ENCODE data around the gene MCM9.
"Not testable (repeated sequence)": the region's sequence is repeated elsewhere in the genome, so short reads cannot be mapped to it uniquely, and the experiment has no call there.

MCM9 gene

DNA sequence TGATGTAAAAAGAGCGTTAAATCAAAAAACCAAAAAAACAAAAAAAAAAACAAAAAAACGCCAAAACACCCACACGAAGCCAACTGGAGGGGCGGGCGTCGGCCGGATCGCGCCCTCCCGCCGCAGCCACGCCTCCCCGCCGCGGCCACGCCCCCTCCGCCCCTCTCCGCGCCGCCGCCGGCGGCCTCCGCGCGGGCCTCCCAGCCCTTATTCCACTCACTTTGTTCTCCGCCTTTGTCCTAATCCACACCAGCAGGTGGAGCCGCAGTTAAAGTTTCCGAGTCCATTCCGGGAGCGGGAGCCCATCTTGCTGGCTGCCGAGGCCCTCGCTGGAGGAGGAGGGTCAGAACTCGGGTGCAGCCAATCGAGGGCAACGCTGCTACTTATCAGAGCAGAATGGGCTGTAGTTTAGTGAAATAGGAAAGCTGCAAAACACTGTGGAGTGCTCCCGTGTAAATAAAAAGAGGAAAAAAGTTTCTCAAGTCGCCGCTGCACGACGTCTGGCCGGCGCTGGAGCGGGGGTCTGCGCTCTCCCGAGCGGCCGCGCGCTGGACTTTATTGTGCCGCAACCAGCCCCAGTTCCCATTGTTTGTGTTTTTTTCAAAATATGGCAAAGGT, 41.0 kb downstream of the MCM9 start, which contains the start of gene ASF1A:
Gene ASF1A, plus strand, starts transcription at position 346 of the 618 bp plus-strand sequence. Its CDS starts 262 bp downstream, at position 608.
- peak; percentile 87 to 91 for DNase-seq (ENCODE audit: low read depth in 2 of 2)

DNA sequence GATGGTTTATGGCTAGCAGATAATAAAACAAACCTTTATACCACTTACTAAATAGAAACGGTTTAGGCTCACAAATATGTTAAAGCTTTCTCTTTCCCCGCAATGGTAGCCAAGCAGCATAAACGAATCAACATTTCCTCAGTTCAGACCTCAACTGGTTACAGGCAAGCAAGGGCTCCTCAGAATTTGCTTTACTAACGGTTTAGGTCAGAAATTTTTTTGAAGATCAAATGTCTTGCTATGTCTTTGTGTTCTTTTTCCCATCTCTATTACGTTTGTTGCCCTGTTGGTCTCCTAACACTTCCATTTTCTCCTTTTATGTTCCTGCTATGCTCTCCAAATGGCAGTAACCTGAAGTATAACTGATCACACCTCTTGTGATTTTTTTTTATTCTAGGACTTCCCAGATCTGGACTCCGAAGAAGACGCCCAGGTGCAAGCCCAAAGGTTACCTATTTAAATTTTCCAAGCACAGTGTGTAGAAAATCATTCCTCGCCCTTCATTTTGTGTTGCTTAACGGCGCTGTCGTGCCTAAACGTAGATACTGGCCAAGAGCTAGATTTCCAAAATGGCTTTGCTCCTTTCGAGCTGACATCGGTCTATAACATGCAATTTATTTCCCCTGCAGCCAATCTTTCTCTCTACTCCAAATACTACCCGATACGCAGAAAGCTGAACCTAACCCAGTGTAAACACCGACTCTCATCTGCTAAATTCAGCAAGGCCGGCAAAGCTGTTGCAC, 41.7 kb downstream of the MCM9 start:
- peak in 1 of 2 donors; percentile 12 for DNase-seq (ENCODE audit: low read depth in 2 of 2)

- no peak for DNase-seq (ENCODE audit: low read depth in 2 of 2)
These were observed 42.5 kb downstream of the MCM9 start for GRCh38 chr6:118892355-118892991.

- DNase-seq (ENCODE audit: low read depth in 2 of 2), result no peak
These were observed 43.8 kb downstream of the MCM9 start for GRCh38 chr6:118890997-118891790.

DNA sequence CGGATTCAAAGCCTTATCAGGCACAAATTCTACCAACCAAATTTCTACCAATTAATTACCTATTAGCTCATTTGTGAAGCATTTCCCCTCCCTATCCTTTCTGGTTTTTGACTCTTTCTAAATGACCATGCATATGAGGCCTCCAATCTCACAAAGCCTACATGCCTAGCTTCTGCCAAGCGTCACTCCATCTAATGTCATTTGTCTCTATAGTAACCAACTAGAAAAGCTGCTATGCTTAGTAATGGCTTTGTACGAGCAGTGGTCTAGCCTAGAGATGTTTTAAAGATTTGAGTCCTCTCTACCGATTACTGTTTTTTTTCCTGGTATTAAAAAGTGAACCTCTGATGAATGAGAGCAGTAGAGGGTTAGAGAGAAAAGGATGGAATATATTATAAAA, 45.8 kb downstream of the MCM9 start:
- DNase-seq (ENCODE audit: low read depth in 2 of 2), result no peak

GRCh38 chr6:118886641-118887040, 48.3 kb downstream of the MCM9 start:
- no peak for DNase-seq (ENCODE audit: low read depth in 2 of 2)

DNA sequence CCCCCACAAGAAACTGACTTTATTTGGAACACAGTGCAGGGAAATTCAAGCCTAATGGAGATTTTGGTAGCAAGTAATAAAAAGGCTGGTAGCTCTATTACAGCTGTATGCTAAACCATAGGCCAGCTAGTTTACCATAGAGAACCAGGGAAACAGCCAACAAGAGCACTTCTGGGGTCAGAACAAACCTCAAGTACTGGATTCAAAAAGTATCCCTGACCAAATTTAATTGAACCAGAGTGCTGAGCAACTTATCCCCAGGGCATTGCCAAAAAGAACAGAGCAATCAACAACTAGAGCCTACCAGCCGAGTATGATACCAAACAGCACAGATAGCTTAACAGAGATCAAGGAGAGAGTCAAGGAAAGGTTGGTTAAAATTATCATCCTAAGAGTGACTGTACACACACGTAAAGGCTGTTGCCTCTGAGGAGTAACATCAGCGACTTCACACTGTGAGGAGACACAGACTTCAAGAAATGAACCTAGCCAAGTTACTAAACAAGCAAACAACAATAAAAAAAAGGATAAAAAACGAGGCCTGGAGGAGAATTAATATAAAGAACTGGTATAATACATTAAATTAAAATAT, 52.5 kb downstream of the MCM9 start:
- no peak for DNase-seq (ENCODE audit: low read depth in 2 of 2)

DNA sequence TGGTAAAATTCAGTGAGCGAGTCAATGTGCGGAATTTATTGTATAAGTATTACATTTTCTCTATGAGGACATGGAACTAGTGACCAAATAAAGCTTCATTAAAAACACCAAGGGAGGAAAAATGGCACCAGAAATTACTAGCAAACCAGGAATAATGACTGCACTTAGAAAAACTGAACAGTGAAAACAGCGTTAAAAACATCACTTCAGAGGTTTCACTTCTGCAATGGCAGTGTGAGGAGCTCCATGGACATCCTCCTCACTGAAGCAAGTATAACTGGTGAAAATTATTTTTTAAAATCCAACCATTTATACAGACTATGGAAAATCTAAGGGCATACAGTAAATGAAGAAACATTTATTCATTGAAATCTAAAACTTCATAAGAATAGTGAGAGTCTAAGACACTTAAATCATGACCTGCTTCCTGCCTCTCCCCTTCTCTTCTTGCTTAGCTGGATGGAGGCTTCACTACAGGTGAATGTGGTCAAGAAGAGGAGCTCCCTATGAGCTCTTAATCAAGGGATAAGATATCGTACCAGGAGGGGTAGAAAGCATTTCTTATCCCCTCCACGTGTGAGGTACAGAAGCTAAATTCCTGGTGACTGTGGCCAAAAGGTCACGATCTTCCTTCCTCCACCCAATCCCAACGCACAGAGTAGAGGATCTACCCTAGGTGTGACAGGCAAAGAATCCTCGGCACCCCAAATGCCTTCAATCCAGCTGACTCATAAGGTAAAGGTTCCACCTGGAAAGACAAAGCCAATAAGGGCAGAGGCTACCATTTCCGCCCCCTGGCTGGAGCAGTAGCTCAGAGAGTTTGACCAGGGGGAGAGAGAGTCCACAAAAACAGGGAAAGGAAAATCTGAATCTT, 53.3 kb downstream of the MCM9 start:
- DNase-seq (ENCODE audit: low read depth in 2 of 2), result no peak

DNA sequence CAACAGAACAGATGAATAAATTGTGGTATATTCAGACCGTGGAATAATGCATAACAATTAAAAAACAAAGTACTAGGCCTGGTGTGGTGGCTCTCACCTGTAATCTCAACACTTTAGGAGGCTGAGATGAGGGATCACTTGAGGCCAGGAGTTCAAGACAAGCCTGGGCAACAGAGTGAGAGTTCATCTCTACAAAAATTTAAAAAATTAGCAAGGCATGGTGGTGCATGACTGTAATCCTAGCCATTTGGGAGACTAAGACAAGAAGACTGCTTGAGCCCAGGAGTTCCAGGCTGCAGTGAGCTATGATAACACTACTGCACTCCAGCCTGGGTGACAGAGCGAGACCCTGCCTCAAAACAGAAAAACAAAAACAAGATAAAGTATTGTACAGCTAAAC, 57.2 kb downstream of the MCM9 start:
- DNase-seq (ENCODE audit: low read depth in 2 of 2), result no peak

DNA sequence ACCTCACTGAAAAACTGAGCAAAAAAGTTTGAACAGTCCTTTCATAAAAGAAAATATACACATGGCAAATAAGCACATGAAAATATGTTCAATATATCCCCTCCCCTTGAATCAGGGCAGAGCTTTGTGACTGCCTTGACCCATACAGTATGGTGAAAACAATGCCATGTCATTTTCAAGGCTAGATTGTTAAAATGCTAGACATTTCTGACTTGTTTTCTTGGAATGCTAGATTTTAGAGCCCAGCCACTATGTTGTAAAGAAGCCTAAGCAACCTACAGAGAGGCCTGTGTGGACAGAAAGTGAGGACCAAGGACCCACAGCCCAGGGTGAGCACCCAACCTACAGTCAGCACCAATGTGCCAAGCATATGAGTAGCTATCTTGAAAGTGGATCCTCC, 58.1 kb downstream of the MCM9 start:
- DNase-seq (ENCODE audit: low read depth in 2 of 2), result no peak

- DNase-seq (ENCODE audit: low read depth in 2 of 2), result no peak
These were observed 58.8 kb downstream of the MCM9 start for GRCh38 chr6:118876198-118876597.

DNA sequence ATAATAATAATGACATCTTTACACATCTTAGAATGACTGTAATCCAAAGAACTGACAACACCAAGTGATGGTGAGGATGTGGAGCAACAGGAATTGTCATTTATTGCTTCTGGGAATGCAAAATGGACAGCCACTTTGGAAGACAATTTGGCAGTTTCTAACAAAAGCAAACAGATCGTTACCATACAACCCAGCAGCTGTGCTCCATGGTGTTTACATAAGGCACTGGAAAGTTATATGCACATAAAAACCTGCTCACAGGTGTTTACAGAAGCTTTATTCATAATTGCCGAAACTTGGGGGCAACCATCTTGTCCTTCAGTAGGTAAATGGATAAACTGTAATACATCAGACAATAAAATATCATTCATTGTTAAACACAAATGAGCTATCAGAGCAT, 59.3 kb downstream of the MCM9 start:
- no peak for DNase-seq (ENCODE audit: low read depth in 2 of 2)

GRCh38 chr6:118873239-118873638, 61.7 kb downstream of the MCM9 start:
- no peak for DNase-seq (ENCODE audit: low read depth in 2 of 2)

DNA sequence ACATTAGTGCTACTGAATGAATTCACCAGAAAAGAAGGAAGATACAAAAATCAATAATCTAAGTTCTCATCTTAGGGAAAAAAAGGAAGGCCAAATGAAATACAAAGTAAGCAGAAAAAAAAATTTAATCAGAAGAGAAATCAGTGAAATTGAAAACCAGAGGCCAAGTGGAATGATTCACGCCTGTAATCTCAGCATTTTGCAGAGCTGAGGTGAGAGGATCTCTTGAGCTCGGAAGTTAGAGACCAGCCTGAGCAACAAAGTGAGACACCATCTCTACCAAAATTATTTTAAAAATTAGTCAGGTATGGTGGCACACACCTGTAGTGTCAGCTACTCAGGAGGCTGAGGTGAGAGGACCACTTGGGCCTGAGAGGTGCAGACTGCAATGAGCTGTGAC, 62.2 kb downstream of the MCM9 start:
- DNase-seq (ENCODE audit: low read depth in 2 of 2), result no peak

DNA sequence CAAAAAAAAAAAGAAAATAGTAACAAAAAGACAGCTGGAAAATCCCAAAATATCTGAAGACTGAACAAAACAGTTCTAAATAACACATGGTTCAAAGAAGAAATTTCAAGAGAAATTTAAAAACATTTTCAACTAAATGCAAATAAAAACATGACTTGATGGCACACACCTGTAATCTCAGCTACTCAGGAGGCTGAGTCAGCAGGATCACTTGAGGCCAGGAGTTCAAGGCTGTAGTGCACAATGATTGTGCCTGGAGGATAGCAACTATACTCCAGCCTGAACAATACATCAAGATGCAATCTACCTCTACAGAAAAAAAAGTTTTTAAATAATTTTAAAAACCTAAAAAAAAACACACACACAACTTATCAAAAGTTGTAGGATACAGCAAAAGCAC, 62.6 kb downstream of the MCM9 start:
- DNase-seq (ENCODE audit: low read depth in 2 of 2), result no peak

DNA sequence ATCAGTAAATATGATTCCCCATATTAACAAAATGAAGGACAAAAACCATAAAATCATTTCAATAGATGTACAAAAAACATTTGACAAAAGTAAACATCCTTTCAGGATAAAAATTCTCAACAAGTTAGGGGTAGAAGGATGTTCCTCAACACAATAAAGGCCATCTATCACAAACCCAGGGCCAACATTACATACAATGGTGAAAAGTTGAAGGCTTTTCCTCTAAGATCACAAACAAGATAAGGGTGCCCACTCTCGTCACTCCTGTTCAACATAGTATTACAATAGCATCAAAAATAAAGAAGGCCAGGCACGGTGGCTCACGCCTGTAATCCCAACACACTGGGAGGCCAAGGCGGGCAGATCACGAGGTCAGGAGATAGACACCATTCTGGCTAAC, 63.6 kb downstream of the MCM9 start:
- DNase-seq (ENCODE audit: low read depth in 2 of 2), result no peak

DNA sequence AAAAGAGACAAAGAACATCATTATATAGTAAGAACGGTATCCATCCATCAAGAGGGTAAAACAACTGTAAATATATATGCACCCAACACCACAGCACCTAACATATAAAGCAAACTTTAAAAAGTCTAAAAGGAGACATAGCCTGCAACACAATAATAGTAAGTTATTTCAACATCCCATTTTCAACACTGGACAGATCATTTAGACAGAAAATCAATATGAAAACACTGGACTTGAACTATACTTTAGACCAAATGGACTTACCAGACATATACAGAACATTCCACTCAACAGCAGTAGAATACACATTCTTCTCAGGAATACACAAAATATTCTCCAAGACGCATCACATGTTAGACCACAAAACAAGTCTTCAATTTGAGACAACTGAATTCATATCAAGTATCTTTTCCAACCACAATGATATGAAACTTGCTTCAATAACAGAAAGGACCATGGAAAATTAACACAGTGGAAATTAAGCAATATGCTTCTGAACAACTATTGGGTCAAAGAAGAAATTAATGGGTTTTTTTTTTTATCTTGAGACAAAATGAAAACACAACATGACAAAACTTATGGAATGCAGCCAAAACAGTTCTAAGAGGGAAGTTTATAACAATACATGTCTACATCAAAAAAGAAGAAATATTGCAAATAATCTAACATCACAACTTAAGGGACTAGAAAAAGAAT, 64.9 kb downstream of the MCM9 start:
- no peak for DNase-seq (ENCODE audit: low read depth in 2 of 2)

GRCh38 chr6:118869350-118869749, 65.6 kb downstream of the MCM9 start:
- DNase-seq (ENCODE audit: low read depth in 2 of 2), result no peak

DNA sequence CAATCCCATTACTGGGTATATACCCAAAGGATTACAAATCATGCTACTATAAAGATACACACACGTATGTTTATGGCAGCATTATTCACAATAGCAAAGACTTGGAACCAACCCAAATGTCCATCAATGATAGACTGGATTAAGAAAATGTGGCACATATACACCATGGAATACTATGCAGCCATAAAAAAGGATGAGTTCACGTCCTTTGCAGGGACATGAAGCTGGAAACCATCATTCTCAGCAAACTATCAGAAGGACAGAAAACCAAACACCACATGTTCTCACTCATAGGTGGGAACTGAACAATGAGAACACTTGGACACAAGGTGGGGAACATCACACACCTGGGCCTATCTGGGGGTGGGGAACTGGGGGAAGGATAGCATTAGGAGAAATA, 66.1 kb downstream of the MCM9 start:
- DNase-seq (ENCODE audit: low read depth in 2 of 2), result not testable (repeated sequence)

DNA sequence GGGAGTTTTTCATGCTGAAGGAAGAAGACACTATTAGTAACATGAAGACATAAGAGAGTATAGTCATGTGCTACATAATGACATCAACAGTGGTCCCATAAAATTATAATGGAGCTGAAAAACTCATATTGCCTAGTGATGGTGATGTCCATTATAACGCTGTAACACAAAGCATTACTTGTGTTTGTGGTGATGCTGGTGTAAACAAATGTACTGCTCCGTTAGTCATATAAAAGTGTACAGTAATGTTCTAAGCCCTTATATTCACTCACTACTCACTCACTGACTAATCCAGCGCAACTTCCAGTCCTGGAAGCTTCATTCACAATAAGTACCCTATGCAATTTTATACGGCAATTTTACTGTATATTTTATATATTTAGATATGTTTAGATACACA, 67.8 kb downstream of the MCM9 start:
- DNase-seq (ENCODE audit: low read depth in 2 of 2), result no peak

GRCh38 chr6:118865100-118865391, 69.9 kb downstream of the MCM9 start:
- DNase-seq (ENCODE audit: low read depth in 2 of 2), result no peak
